Naive thymus-derived CD4-positive, alpha-beta T cell (primary cell): ENCODE data around the gene BCL11B. TPM values are rescaled to one million over a fixed set of nuclear protein-coding genes. Genes with fewer than 3 reads are reported as not detected.
A peak's percentile ranks its signal among the peaks of the same experiment; 100 is the strongest.

Experiments used
- ATAC-seq: fragments of 150-1000 bp; cut with Tn5 transposase; 2 replicates; pipeline ENCODE4 v1.10.0; 2021; ENCODE audit warnings: mild to moderate bottlenecking, moderate library complexity
- CTCF ChIA-PET: fragments of 350-600 bp; sonication (Branson Sonifier 250); formaldehyde crosslinking; loops from one replicate; lab custom pipeline; 2021; ENCODE audit warnings: antibody characterized with exemption; lab: Charles Lee
- POLR2A ChIA-PET: fragments of 350-600 bp; sonication (Branson Sonifier 250); formaldehyde crosslinking; loops from one replicate; lab custom pipeline; 2021; ENCODE audit warnings: antibody characterized with exemption, inconsistent platforms; lab: Charles Lee
- DNase-seq, 9 donors: peaks; one replicate each; pipeline versions ENCODE4 v3.0.0 to v3.0.0-alpha.2; 2020 to 2022; ENCODE audit warnings: mixed read lengths in 1 of 9
- H3K27ac ChIP-seq: one replicate; pipeline ENCODE4 v1.7.0; 2013; ENCODE audit warnings: mild to moderate bottlenecking, low read depth, low read length, moderate library complexity
- H3K27me3 ChIP-seq, 2 donors: one replicate each; pipeline ENCODE4 v1.7.0; 2013; ENCODE audit warnings: low read length in 2 of 2, mild to moderate bottlenecking in 2 of 2, moderate library complexity in 2 of 2; ENCODE audit not compliant: control insufficient read depth in 2 of 2, insufficient read depth in 2 of 2
- H3K36me3 ChIP-seq, 3 experiments: 1 replicate in 2 of 3; 2 replicates in 1 of 3; pipeline ENCODE4 v1.7.0; 2013; ENCODE audit warnings: low read length in 3 of 3, mild to moderate bottlenecking in 3 of 3, moderate library complexity in 1 of 3; ENCODE audit not compliant: insufficient read depth in 3 of 3, control insufficient read depth in 2 of 3
- H3K4me1 ChIP-seq, 2 donors: one replicate each; pipeline ENCODE4 v1.7.0; 2013; ENCODE audit warnings: low read length in 2 of 2, mild to moderate bottlenecking in 2 of 2, moderate library complexity in 1 of 2; ENCODE audit not compliant: control insufficient read depth in 2 of 2, insufficient read depth in 2 of 2
- H3K4me3 ChIP-seq: 2 replicates; pipeline ENCODE4 v1.7.0; 2013; ENCODE audit warnings: mild to moderate bottlenecking, low read length
- H3K9me3 ChIP-seq, 3 experiments: 1 replicate in 2 of 3; 2 replicates in 1 of 3; pipeline ENCODE4 v1.7.0; 2013; ENCODE audit warnings: low read length in 3 of 3; ENCODE audit not compliant: control insufficient read depth in 2 of 3
- H3K27ac Mint-ChIP-seq, 9 donors: one replicate each; pipeline ENCODE4 v1.8.0; 2020 to 2022; ENCODE audit warnings: mixed read lengths in 9 of 9, mild to moderate bottlenecking in 8 of 9, moderate library complexity in 5 of 9, inconsistent platforms in 2 of 9
- H3K27me3 Mint-ChIP-seq, 5 donors: one replicate each; pipeline ENCODE4 v1.8.0; 2021 to 2022; ENCODE audit warnings: mixed read lengths in 5 of 5, mild to moderate bottlenecking in 1 of 5
- H3K36me3 Mint-ChIP-seq, 5 donors: one replicate each; pipeline ENCODE4 v1.8.0; 2020 to 2022; ENCODE audit warnings: mixed read lengths in 5 of 5, mild to moderate bottlenecking in 3 of 5, inconsistent platforms in 1 of 5
- H3K4me1 Mint-ChIP-seq, 7 donors: one replicate each; pipeline ENCODE4 v1.8.0; 2020 to 2022; ENCODE audit warnings: mixed read lengths in 7 of 7, mild to moderate bottlenecking in 3 of 7, inconsistent platforms in 1 of 7
- H3K4me3 Mint-ChIP-seq, 10 donors: one replicate each; pipeline ENCODE4 v1.8.0; 2020 to 2022; ENCODE audit warnings: mild to moderate bottlenecking in 10 of 10, mixed read lengths in 10 of 10, moderate library complexity in 6 of 10, inconsistent platforms in 2 of 10
- H3K9me3 Mint-ChIP-seq, 11 donors: one replicate each; pipeline ENCODE4 v1.8.0; 2020 to 2022; ENCODE audit warnings: mixed read lengths in 11 of 11, mild to moderate bottlenecking in 4 of 11, inconsistent platforms in 1 of 11, moderate library complexity in 1 of 11
- intact Hi-C, 2 donors: fragments of 100-400 bp; cut with micrococcal nuclease; formaldehyde crosslinking; loops; one replicate each; pipeline ENCODE4 v1.15.1; 2023
- polyA plus RNA-seq, 2 donors: library from polyadenylated mRNA; unstranded; fragments of 300-500 nt; fragmentation: Illumina TruSeq; gene quantifications; one replicate each; pipeline ENCODE4 v1.2.3, GENCODE V29; 2021
- total RNA-seq, 6 experiments: library from RNA in 5 of 6; stranded (reverse) in 5 of 6; gene quantifications; 1 replicate in 5 of 6; 2 replicates in 1 of 6; pipeline ENCODE4 v1.2.3 and lab custom pipeline; 2021 to 2026

Gene BCL11B
- total and polyA plus RNA-seq, 7 experiments from 2014 or later, result 10.9 to 269 (median 145) TPM

DNA sequence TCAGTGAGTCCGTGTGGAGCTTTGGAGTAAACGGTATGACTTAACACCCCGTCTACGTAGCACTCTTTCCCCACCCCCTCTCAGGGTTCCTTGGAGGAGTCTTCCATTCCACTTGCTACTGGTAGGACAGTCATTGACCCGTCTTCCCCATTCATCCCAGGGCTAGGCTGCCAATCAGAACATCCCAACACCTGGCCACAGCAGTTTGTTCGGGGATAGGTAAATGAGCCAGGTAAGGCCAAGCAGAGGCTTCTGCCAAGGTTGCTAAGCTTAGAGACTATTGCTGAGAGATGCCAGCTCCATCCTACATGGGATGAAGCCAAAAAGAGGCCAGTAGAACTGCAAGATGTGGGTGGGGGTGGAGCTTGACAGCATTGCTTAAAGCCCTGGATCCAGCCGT lies 130.8 kb downstream of the BCL11B start:
- no peak overlapping the region for H3K4me3 Mint-ChIP-seq
- no peaks in the 10 kb centered on the region for H3K4me1 ChIP-seq
- no peaks in the 10 kb centered on the region for H3K36me3 ChIP-seq
- peaks cover 0 to 4% (median 0%) of the 10 kb centered on the region in 5 donors for H3K27me3 Mint-ChIP-seq
- POLR2A ChIA-PET, result interaction anchor here (0.8 kb wide), 1 partner anchor 62 kb away, joined by 3 read pairs; no protein-coding TSS in a partner anchor
- peaks cover 11 to 26% (median 20%) of the 10 kb centered on the region in 7 donors for H3K4me1 Mint-ChIP-seq
- peaks cover 0 to 7% (median 0%) of the 10 kb centered on the region in 5 donors for H3K36me3 Mint-ChIP-seq
- peaks cover 0 to 2% (median 0%) of the 10 kb centered on the region in 11 donors for H3K9me3 Mint-ChIP-seq
- no peak for ATAC-seq
- H3K4me3 ChIP-seq, result no peak overlapping the region
- H3K27ac ChIP-seq, result no peak overlapping the region
- no peaks in the 10 kb centered on the region for H3K9me3 ChIP-seq
- peak overlapping the region in 1 of 9 donors; percentile 43 for H3K27ac Mint-ChIP-seq
- CTCF ChIA-PET, result interaction anchor here (0.7 kb wide), 1 partner anchor 601 kb away, joined by 3 read pairs; no protein-coding TSS in a partner anchor
- DNase-seq, result no peak
- no peaks in the 10 kb centered on the region for H3K27me3 ChIP-seq
- intact Hi-C loops, result no loop called here

- peaks cover 12 to 29% (median 23%) of the 10 kb centered on the region in 7 donors for H3K4me1 Mint-ChIP-seq
- POLR2A ChIA-PET, result interaction anchor here (0.7 kb wide), 1 partner anchor 22 kb away, joined by 4 read pairs; no protein-coding TSS in a partner anchor
- peak overlapping the region in 1 of 9 donors; percentile 84 for H3K27ac Mint-ChIP-seq
- H3K36me3 Mint-ChIP-seq, result peaks cover 0 to 12% (median 0%) of the 10 kb centered on the region in 5 donors
- H3K9me3 Mint-ChIP-seq, result peaks cover 0 to 3% (median 0%) of the 10 kb centered on the region in 11 donors
- ATAC-seq, result no peak
- peaks cover 0 to 4% (median 0%) of the 10 kb centered on the region in 5 donors for H3K27me3 Mint-ChIP-seq
- intact Hi-C loops, result no loop called here
- Histone ChIP-seq H3K27ac (no peak overlapping the region), H3K4me3 (no peak overlapping the region), H3K4me1 (no peaks in the 10 kb centered on the region), H3K36me3 (no peaks in the 10 kb centered on the region), H3K27me3 (no peaks in the 10 kb centered on the region), H3K9me3 (no peaks in the 10 kb centered on the region)
- no peak for DNase-seq
- CTCF ChIA-PET, result no interaction called here
- peak overlapping the region in 1 of 10 donors; percentile 10 for H3K4me3 Mint-ChIP-seq
Measured at GRCh38 chr14:99138999-99139865, 132.8 kb downstream of the BCL11B start.

DNA sequence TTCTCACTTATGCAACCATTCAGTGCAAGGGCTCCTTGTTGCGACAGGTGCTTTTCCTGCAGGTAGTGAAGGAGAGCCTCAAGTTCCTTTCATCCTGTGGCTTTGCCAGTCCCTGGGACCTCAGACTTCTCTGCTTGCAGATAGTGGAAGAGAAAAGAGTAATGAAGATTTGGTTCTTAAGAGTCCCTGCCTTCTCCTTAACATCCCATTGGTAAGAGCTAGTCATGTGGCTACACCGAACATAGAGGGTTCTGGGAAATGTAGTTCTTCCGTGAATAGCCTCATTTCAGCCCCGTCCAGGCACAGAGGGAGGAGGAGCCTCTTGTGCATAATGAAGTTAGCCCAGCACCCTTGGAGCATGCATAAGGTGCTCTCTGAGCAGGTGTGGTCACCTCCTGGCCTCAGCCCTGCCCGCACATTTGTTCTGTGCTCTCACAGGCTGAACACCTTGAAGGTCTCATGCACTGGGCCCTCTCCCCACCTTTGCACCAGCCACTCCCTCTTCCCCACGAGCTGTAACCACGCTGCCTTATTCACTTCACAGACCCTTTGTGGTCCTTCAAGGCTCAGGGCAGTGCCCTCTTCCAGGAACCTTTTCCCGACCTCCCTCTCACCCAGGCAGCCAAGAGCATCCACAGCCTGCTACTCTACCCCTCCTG lies 134.0 kb downstream of the BCL11B start:
- H3K27me3 ChIP-seq, result no peaks in the 10 kb centered on the region
- H3K4me3 ChIP-seq, result no peak overlapping the region
- H3K36me3 ChIP-seq, result no peaks in the 10 kb centered on the region
- H3K4me1 ChIP-seq, result no peaks in the 10 kb centered on the region
- Mint-ChIP-seq H3K4me1 (peaks cover 13 to 28% (median 24%) of the 10 kb centered on the region in 7 donors), H3K4me3 (peak overlapping the region in 7 of 10 donors; percentile 5 to 70 (median 61)), H3K27ac (peak overlapping the region in 7 of 9 donors; percentile 21 to 82 (median 65)), H3K27me3 (peaks cover 0 to 3% (median 0%) of the 10 kb centered on the region in 5 donors), H3K9me3 (peaks cover 0 to 3% (median 0%) of the 10 kb centered on the region in 11 donors), H3K36me3 (peaks cover 0 to 12% (median 0%) of the 10 kb centered on the region in 5 donors)
- DNase-seq (peak in 1 of 9 donors; percentile 40), ATAC-seq (peak; percentile 72)
- no peak overlapping the region for H3K27ac ChIP-seq
- intact Hi-C loops, result no loop called here
- ChIA-PET POLR2A (no interaction called here), CTCF (no interaction called here)
- no peaks in the 10 kb centered on the region for H3K9me3 ChIP-seq

DNA sequence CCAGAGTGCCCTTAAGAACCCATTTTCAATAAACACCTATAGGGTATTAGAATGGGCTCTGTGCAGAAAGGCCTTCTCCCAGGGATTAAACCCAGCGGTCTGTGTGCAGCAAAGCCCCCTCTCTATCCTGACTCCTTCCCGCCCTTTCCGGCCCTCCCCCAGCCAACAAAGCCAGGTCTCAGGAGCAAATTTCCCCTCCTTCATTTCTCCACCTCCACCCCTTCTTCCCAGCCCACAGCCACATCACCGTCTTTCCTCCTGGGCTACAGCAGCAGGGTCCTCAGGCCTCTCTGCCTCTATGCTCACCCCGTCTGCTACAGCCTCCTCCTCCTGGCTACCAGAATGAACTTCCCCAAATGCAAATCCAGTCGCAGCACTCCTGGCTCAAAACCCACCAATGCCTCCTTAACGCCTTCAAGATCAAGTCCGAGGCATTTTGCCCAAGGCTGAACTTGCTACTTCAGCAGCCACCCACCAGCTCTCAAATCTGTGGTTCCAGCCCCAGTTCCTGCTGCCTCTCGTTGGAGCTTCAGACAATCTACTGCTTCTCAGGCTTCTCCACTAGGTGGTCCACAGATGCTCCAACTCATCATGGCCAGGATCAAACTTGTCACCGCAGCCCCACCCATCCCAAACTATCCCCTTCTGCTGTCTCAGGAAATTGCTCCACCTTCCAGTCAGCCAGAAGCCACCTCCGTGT lies 134.8 kb downstream of the BCL11B start:
- H3K4me1 ChIP-seq, result no peaks in the 10 kb centered on the region
- Mint-ChIP-seq H3K36me3 (peaks cover 0 to 12% (median 0%) of the 10 kb centered on the region in 5 donors), H3K9me3 (peaks cover 0 to 3% (median 0%) of the 10 kb centered on the region in 11 donors), H3K27me3 (peaks cover 0 to 2% (median 0%) of the 10 kb centered on the region in 5 donors), H3K4me3 (peak overlapping the region in 6 of 10 donors; percentile 1 to 69 (median 38)), H3K4me1 (peaks cover 13 to 28% (median 24%) of the 10 kb centered on the region in 7 donors), H3K27ac (peak overlapping the region in 8 of 9 donors; percentile 21 to 82 (median 63))
- intact Hi-C loops, result no loop called here
- no peaks in the 10 kb centered on the region for H3K36me3 ChIP-seq
- H3K9me3 ChIP-seq, result no peaks in the 10 kb centered on the region
- H3K4me3 ChIP-seq, result no peak overlapping the region
- ChIA-PET POLR2A (no interaction called here), CTCF (no interaction called here)
- H3K27ac ChIP-seq, result no peak overlapping the region
- DNase-seq (no peak), ATAC-seq (no peak)
- H3K27me3 ChIP-seq, result no peaks in the 10 kb centered on the region

DNA sequence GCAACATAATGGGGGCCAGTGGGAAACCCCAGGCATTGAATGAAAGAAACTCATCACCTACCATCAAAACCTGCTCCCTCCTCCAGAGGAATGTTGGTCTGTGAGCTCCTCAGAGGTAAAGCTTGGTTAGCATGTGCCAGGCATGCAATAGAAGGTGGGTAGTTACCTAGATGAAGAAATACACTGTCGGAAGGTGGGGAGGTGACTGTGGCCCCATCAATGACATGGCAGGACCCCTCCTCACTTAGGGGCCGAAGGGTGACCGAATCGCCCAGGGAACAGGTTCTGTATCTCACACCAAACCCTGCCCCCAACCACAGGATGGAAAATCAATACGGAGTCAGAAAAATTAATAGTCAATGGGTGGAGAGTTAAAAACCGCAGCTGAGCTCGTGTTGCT lies 135.6 kb downstream of the BCL11B start:
- Mint-ChIP-seq H3K27me3 (peaks cover 0 to 2% (median 0%) of the 10 kb centered on the region in 5 donors), H3K4me1 (peaks cover 16 to 28% (median 24%) of the 10 kb centered on the region in 7 donors), H3K9me3 (peaks cover 0 to 3% (median 0%) of the 10 kb centered on the region in 11 donors), H3K27ac (peak overlapping the region in 1 of 9 donors; percentile 82), H3K4me3 (peak overlapping the region in 1 of 10 donors; percentile 6), H3K36me3 (peaks cover 0 to 12% (median 0%) of the 10 kb centered on the region in 5 donors)
- no peak overlapping the region for H3K27ac ChIP-seq
- ChIA-PET POLR2A (interaction anchor here (1.4 kb wide), 1 partner anchor 8 kb away, joined by 3 read pairs; no protein-coding TSS in a partner anchor), CTCF (no interaction called here)
- DNase-seq (peak in 1 of 9 donors; percentile 3), ATAC-seq (no peak)
- H3K9me3 ChIP-seq, result no peaks in the 10 kb centered on the region
- no peaks in the 10 kb centered on the region for H3K36me3 ChIP-seq
- H3K4me3 ChIP-seq, result no peak overlapping the region
- H3K27me3 ChIP-seq, result no peaks in the 10 kb centered on the region
- H3K4me1 ChIP-seq, result no peaks in the 10 kb centered on the region
- intact Hi-C loops, result no loop called here

DNA sequence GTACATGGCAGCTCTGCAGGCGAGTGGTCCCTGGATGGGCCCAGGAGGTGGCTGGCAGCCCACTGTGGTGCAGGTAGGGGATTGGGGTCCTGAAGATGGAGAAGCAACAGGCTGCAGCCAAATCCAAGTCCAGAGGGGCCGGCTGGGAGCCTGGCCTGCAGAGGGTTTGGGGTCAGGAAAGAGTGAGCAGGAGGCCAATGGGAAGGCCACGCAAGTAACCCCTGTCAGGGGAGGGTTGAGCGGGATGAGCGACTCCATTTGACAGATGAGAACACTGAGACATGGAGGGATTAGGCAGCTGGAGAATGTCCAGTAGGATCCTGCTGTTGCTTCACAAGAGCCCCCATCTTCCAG lies 136.0 kb downstream of the BCL11B start:
- Mint-ChIP-seq H3K9me3 (peaks cover 0 to 3% (median 0%) of the 10 kb centered on the region in 11 donors), H3K27me3 (peaks cover 0 to 2% (median 0%) of the 10 kb centered on the region in 5 donors), H3K4me1 (peaks cover 16 to 28% (median 24%) of the 10 kb centered on the region in 7 donors), H3K36me3 (peaks cover 0 to 10% (median 0%) of the 10 kb centered on the region in 5 donors), H3K27ac (no peak overlapping the region), H3K4me3 (no peak overlapping the region)
- H3K27ac ChIP-seq, result no peak overlapping the region
- H3K4me1 ChIP-seq, result no peaks in the 10 kb centered on the region
- H3K27me3 ChIP-seq, result no peaks in the 10 kb centered on the region
- peak in 1 of 9 donors; percentile 4 for DNase-seq
- no peak for ATAC-seq
- POLR2A ChIA-PET, result interaction anchor here (1.4 kb wide), 1 partner anchor 9 kb away, joined by 3 read pairs; no protein-coding TSS in a partner anchor
- no peaks in the 10 kb centered on the region for H3K36me3 ChIP-seq
- H3K9me3 ChIP-seq, result no peaks in the 10 kb centered on the region
- H3K4me3 ChIP-seq, result no peak overlapping the region
- CTCF ChIA-PET, result no interaction called here
- intact Hi-C loops, result no loop called here
